SK-N-SH (cell line): ENCODE results near the gene USPL1. TPM values are rescaled to one million over a fixed set of nuclear protein-coding genes. Genes with fewer than 3 reads are reported as not detected.

ENCODE experiments used
- CTCF ChIA-PET: fragments of 300-600, 350-600 bp; formaldehyde crosslinking; extraction: SDS; loops from one replicate; lab custom pipeline; 2021; lab: Yijun Ruan, JAX
- POLR2A ChIA-PET: fragments of 350-600 bp; sonication (Branson Sonifier 250); formaldehyde crosslinking; extraction: SDS; loops from one replicate; lab custom pipeline; 2020; ENCODE audit warnings: antibody characterized with exemption, inconsistent platforms; lab: Yijun Ruan, JAX
- DNase-seq: peaks from one replicate; pipeline ENCODE4 v3.0.0; 2012
- H2AFZ ChIP-seq: fragments of 200-600 bp; sonication (generic); 2 replicates; pipeline ENCODE4 v1.8.1; 2016; ENCODE audit warnings: antibody characterized with exemption, mild to moderate bottlenecking, low read depth
- H3F3A ChIP-seq: fragments of 200-600 bp; sonication (generic); replicated peaks from 2 replicates; pipeline ENCODE3; 2016; ENCODE audit warnings: antibody characterized with exemption, mild to moderate bottlenecking; ENCODE audit not compliant: insufficient read depth
- H3K27ac ChIP-seq, 2 experiments: fragments of 200-500 bp in 1 of 2; fragments of 200-600 bp in 1 of 2; sonication (Bioruptor generic) in 1 of 2; sonication (generic), shearing (Covaris generic) in 1 of 2; 2 replicates each; pipeline versions ENCODE4 v1.5.1 to v1.6.1; 2014 to 2016; ENCODE audit warnings: low read depth in 2 of 2, inconsistent platforms in 1 of 2, low read length in 1 of 2, mild to moderate bottlenecking in 1 of 2, mixed read lengths in 1 of 2
- H3K27me3 ChIP-seq: fragments of 200-600 bp; sonication (generic), shearing (Covaris generic); 2 replicates; pipeline ENCODE4 v1.6.1; 2016; ENCODE audit warnings: mixed run types; ENCODE audit not compliant: insufficient read depth
- H3K36me3 ChIP-seq, 2 experiments: fragments of 200-500 bp in 1 of 2; fragments of 200-600 bp in 1 of 2; sonication (Bioruptor generic) in 1 of 2; sonication (generic) in 1 of 2; replicated peaks in 1 of 2; 2 replicates each; pipeline versions ENCODE3 to v1.5.1; 2014 to 2016; ENCODE audit warnings: low read length in 1 of 2, mild to moderate bottlenecking in 1 of 2; ENCODE audit not compliant: insufficient read depth in 2 of 2, control insufficient read depth in 1 of 2
- H3K4me1 ChIP-seq, 2 experiments: fragments of 200-500 bp in 1 of 2; fragments of 200-600 bp in 1 of 2; sonication (Bioruptor generic) in 1 of 2; sonication (generic), shearing (Covaris generic) in 1 of 2; 2 replicates each; pipeline versions ENCODE4 v1.5.1 to v1.6.1; 2014 to 2016; ENCODE audit warnings: low read depth in 1 of 2, low read length in 1 of 2, mixed run types in 1 of 2; ENCODE audit not compliant: insufficient read depth in 2 of 2, control insufficient read depth in 1 of 2
- H3K4me2 ChIP-seq: fragments of 200-600 bp; sonication (generic), shearing (Covaris generic); 2 replicates; pipeline ENCODE4 v1.6.1; 2017; ENCODE audit warnings: mixed run types
- H3K4me3 ChIP-seq, 2 experiments: fragments of 200-500 bp in 1 of 2; fragments of 200-600 bp in 1 of 2; sonication (Bioruptor generic) in 1 of 2; sonication (generic), shearing (Covaris generic) in 1 of 2; 2 replicates each; pipeline versions ENCODE4 v1.5.1 to v1.8.1; 2014 to 2016; ENCODE audit warnings: low read depth in 2 of 2, inconsistent platforms in 1 of 2, low read length in 1 of 2, mild to moderate bottlenecking in 1 of 2, mixed read lengths in 1 of 2, moderate library complexity in 1 of 2
- H3K79me2 ChIP-seq: fragments of 200-600 bp; sonication (generic); 2 replicates; pipeline ENCODE4 v1.8.1; 2017; ENCODE audit warnings: mild to moderate bottlenecking; ENCODE audit not compliant: insufficient read depth
- H3K9ac ChIP-seq: fragments of 200-600 bp; sonication (generic); 2 replicates; pipeline ENCODE4 v1.6.1; 2017; ENCODE audit warnings: mixed run types
- H3K9me2 ChIP-seq: fragments of 200-600 bp; sonication (generic); 2 replicates; pipeline ENCODE4 v1.6.1; 2017; ENCODE audit warnings: mixed run types
- H3K9me3 ChIP-seq: fragments of 200-600 bp; sonication (generic); 2 replicates; pipeline ENCODE4 v1.6.1; 2017; ENCODE audit warnings: mixed run types, mild to moderate bottlenecking, moderate library complexity
- H4K20me1 ChIP-seq: fragments of 200-600 bp; sonication (generic); 2 replicates; pipeline ENCODE4 v1.6.1; 2017; ENCODE audit warnings: mild to moderate bottlenecking, mixed run types; ENCODE audit not compliant: insufficient read depth
- CHD2 ChIP-seq: fragments of 150-350 bp; IDR thresholded peaks from 2 replicates; pipeline ENCODE4 v1.6.1; 2018; ENCODE audit warnings: low read length; ENCODE audit not compliant: partially characterized antibody
- CTCF ChIP-seq: fragments of 200-600 bp; sonication (generic); IDR thresholded peaks from 2 replicates; pipeline ENCODE4 v1.6.1; 2017; ENCODE audit warnings: antibody characterized with exemption, mild to moderate bottlenecking, moderate library complexity
- EP300 ChIP-seq, 2 experiments: IDR thresholded peaks; 2 replicates each; pipeline versions ENCODE4 v1.4.0 to v1.6.1; 2012; ENCODE audit warnings: borderline replicate concordance in 1 of 2, low read depth in 1 of 2, low read length in 1 of 2
- FOSL2 ChIP-seq: IDR thresholded peaks from 2 replicates; pipeline ENCODE4 v1.4.0; 2012; ENCODE audit warnings: low read depth, mild to moderate bottlenecking, moderate library complexity, borderline replicate concordance
- FOXJ3 ChIP-seq: sonication (generic); formaldehyde crosslinking; IDR thresholded peaks from 2 replicates; pipeline ENCODE4 v1.5.1; 2020; ENCODE audit warnings: mild to moderate bottlenecking, missing genetic modification reagents
- GATA2 ChIP-seq: sonication (generic); formaldehyde crosslinking; IDR thresholded peaks from 2 replicates; pipeline ENCODE4 v1.5.0; 2020; ENCODE audit warnings: mild to moderate bottlenecking, missing genetic modification reagents
- NRF1 ChIP-seq: IDR thresholded peaks from 2 replicates; pipeline ENCODE4 v1.6.1; 2012; ENCODE audit warnings: low read depth, mild to moderate bottlenecking, low read length
- POLR2AphosphoS5 ChIP-seq: IDR thresholded peaks from 2 replicates; pipeline ENCODE4 v1.6.1; 2012; ENCODE audit warnings: low read depth, low read length
- RAD21 ChIP-seq: IDR thresholded peaks from 2 replicates; pipeline ENCODE4 v1.6.1; 2012; ENCODE audit warnings: mild to moderate bottlenecking, low read length
- RCOR1 ChIP-seq: fragments of 150-350 bp; IDR thresholded peaks from 2 replicates; pipeline ENCODE4 v1.6.1; 2017; ENCODE audit warnings: antibody characterized with exemption, low read length
- SMC3 ChIP-seq: IDR thresholded peaks from 2 replicates; pipeline ENCODE4 v1.6.1; 2012; ENCODE audit warnings: low read depth, low read length, improper control_type of control experiment
- WGBS: methylation state at CpG from one replicate; pipeline ENCODE4 v1.1.6; 2017; ENCODE audit warnings: low lambda C conversion rate; 5-methylcytosine and 5-hydroxymethylcytosine counted together
- polyA plus RNA-seq, 3 experiments: library from polyadenylated mRNA; depleted of rRNA; stranded (reverse); fragments of >200 nt; gene quantifications; 2 replicates each; pipeline ENCODE4 v1.2.3, GENCODE V29; 2012
- TF ChIP-seq, protein P1 (sequence below): fragments of 150-350 bp; IDR thresholded peaks from 2 replicates; pipeline ENCODE4 v1.6.1; 2017; ENCODE audit warnings: antibody characterized with exemption, low read length, low read depth, borderline replicate concordance
- TF ChIP-seq, protein P2 (sequence below): IDR thresholded peaks from 2 replicates; pipeline ENCODE4; 2012

Gene USPL1
- polyA plus RNA-seq, 1 of the 3 experiments (the other 2 are of a cell fraction) = 6.4 TPM

DNA sequence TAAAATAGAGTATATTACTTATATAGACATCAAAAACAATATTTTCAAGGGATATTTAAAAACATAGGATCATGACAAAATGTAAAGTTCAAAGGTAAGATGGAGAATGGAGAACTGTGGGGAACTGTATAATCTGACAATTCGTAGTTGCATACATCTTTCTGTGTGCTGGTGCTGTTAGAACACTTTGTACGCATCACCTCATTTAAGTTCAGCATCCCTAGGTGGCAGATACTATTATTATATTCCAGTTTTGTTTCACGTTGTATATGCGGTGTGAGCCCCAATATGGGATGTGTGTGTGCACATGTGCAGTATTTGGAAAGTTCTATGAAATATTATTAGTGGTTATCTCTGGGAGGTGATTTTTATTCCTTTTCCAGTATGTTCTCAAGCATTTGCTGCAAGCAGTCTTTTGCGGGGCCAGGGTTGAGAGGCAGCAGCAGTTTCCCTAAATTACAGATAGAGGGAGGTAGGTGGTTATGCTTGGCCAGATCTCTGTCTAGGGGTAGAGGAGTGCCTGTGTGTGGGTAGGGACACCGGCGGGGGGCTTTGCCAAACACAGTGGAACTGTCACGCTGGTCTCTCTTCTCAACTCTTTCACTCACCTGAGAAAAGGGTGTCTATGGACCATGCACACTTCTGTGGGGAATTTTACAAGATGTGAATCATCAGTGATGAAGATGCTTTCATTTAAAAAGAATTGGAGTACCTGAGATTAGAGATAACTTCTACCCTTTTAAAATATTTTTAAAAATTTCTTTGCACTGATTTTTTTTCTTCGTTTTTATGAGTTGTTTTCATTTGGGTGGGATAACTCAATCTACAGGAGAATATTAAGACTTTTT, 62.0 kb downstream of the USPL1 start:
- peak; percentile 68 for DNase-seq

GRCh38 chr13:30681843-30682242, 64.1 kb downstream of the USPL1 start:
- peak; percentile 31 for DNase-seq
- peaks cover 0 to 8% of the 10 kb centered on the region in 2 experiments; a peak in 3 of 4 replicates for H3K4me1 ChIP-seq
- no peaks in the 10 kb centered on the region for H3K27me3 ChIP-seq
- H3K9me2 ChIP-seq = no peaks in the 10 kb centered on the region
- CTCF ChIA-PET = interaction anchor here (0.7 to 1.7 kb wide), 6 partner anchors 15 to 362 kb away, joined by 3 to 6 read pairs (median 4); no protein-coding TSS in a partner anchor
- no peak overlapping the region for H3K9ac ChIP-seq
- H3K79me2 ChIP-seq = no peaks in the 10 kb centered on the region
- WGBS = 32% methylated on average over 2 of the region's 2 CpGs
- H3F3A ChIP-seq = peaks cover 4% of the 10 kb centered on the region
- no peak overlapping the region for H3K27ac ChIP-seq
- H3K9me3 ChIP-seq = no peaks in the 10 kb centered on the region
- H3K36me3 ChIP-seq = no peaks in the 10 kb centered on the region
- H2AFZ ChIP-seq = no peak overlapping the region
- H3K4me3 ChIP-seq = no peak overlapping the region
- no peak for TF ChIP-seq FOXJ3 (CRISPR knock-in tag)
- no peak for TF ChIP-seq CHD2
- peak; percentile 33 for TF ChIP-seq GATA2 (CRISPR knock-in tag)
- TF ChIP-seq EP300 (IDR thresholded peaks at IDR 0.05; ENCODE audit: borderline replicate concordance in 1 of 2, low read depth in 1 of 2, low read length in 1 of 2) = 0 out of 4 replicates have a peak, but pooled peaks of 1 of the 2 experiments have one; percentile 9
- TF ChIP-seq RCOR1 = no peak
- TF ChIP-seq FOSL2 = no peak
- TF ChIP-seq POLR2AphosphoS5 = no peak
- no peak for TF ChIP-seq RAD21
- TF ChIP-seq, protein P1, sequence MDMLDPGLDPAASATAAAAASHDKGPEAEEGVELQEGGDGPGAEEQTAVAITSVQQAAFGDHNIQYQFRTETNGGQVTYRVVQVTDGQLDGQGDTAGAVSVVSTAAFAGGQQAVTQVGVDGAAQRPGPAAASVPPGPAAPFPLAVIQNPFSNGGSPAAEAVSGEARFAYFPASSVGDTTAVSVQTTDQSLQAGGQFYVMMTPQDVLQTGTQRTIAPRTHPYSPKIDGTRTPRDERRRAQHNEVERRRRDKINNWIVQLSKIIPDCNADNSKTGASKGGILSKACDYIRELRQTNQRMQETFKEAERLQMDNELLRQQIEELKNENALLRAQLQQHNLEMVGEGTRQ = no peak
- no peak for TF ChIP-seq NRF1
- TF ChIP-seq, protein P2, sequence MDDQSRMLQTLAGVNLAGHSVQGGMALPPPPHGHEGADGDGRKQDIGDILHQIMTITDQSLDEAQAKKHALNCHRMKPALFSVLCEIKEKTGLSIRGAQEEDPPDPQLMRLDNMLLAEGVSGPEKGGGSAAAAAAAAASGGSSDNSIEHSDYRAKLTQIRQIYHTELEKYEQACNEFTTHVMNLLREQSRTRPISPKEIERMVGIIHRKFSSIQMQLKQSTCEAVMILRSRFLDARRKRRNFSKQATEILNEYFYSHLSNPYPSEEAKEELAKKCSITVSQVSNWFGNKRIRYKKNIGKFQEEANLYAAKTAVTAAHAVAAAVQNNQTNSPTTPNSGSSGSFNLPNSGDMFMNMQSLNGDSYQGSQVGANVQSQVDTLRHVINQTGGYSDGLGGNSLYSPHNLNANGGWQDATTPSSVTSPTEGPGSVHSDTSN = no peak
- H4K20me1 ChIP-seq = no peaks in the 10 kb centered on the region
- POLR2A ChIA-PET = no interaction called here
- no peak overlapping the region for H3K4me2 ChIP-seq

More for the DNA sequence above, 62.0 kb downstream of the USPL1 start:
- Histone ChIP-seq H3K27ac (no peak overlapping the region), H3K9me2 (no peaks in the 10 kb centered on the region), H3K9me3 (no peaks in the 10 kb centered on the region), H3F3A (peaks cover 2% of the 10 kb centered on the region), H3K27me3 (no peaks in the 10 kb centered on the region), H3K36me3 (no peaks in the 10 kb centered on the region), H4K20me1 (no peaks in the 10 kb centered on the region), H3K4me3 (no peak overlapping the region), H3K79me2 (no peaks in the 10 kb centered on the region), H3K4me1 (peaks cover 0 to 8% of the 10 kb centered on the region in 2 experiments; a peak in 3 of 4 replicates), H3K9ac (no peak overlapping the region), H3K4me2 (no peak overlapping the region), H2AFZ (no peak overlapping the region)
- POLR2A ChIA-PET = no interaction called here
- 52% methylated on average over 9 of the region's 9 CpGs for WGBS
- TF ChIP-seq FOSL2 = no peak
- TF ChIP-seq SMC3 = peak; percentile 71
- TF ChIP-seq CTCF = peak; percentile 63
- peak; percentile 77 for TF ChIP-seq RAD21
- no peak for TF ChIP-seq RCOR1
- CTCF ChIA-PET = interaction anchor here (1.5 kb wide), 1 partner anchor 123 kb away, joined by 6 read pairs; no protein-coding TSS in a partner anchor
